ENCODE measurements around the gene FADS6. TPM values are rescaled to one million over a fixed set of nuclear protein-coding genes. Genes with fewer than 3 reads are reported as not detected.

FADS6 gene
- total and polyA plus RNA-seq, 2 of the 13 experiments (the other 11 are each of a cell fraction or from before 2014, with no cell fraction given): 0.11 TPM

- TF ChIP-seq DZIP1 (CRISPR knock-in tag; IDR thresholded peaks at IDR 0.05) (no peak), NRL (CRISPR knock-in tag; IDR thresholded peaks at IDR 0.05; ENCODE audit: borderline replicate concordance) (no peak), ZBED4 (CRISPR knock-in tag; IDR thresholded peaks at IDR 0.05; ENCODE audit: borderline replicate concordance) (no peak), ZNF430 (CRISPR knock-in tag; IDR thresholded peaks at IDR 0.05) (no peak), TP53 (CRISPR knock-in tag; conservative IDR thresholded peaks at IDR 0.05) (no peak), KDM5B (CRISPR knock-in tag; IDR thresholded peaks at IDR 0.05; ENCODE audit: borderline replicate concordance) (peak; percentile 33; the same call in 1 of the 2 replicates), ZNF572 (CRISPR knock-in tag; IDR thresholded peaks at IDR 0.05) (no peak), DPF2 (CRISPR knock-in tag; IDR thresholded peaks at IDR 0.05; ENCODE audit: borderline replicate concordance, low read depth) (no peak), ZNF737 (CRISPR knock-in tag; IDR thresholded peaks at IDR 0.05; ENCODE audit: borderline replicate concordance) (no peak), ZNF879 (CRISPR knock-in tag; IDR thresholded peaks at IDR 0.05) (no peak), RAD21 (CRISPR knock-in tag; IDR thresholded peaks at IDR 0.05) (peak; percentile 82), ZFP36 (IDR thresholded peaks at IDR 0.05; ENCODE audit: borderline replicate concordance, low read depth, low read length, partially characterized antibody) (no peak), HOXA5 (CRISPR knock-in tag; IDR thresholded peaks at IDR 0.05) (no peak), ZNF616 (CRISPR knock-in tag; IDR thresholded peaks at IDR 0.05; ENCODE audit: low read depth) (no peak), PRPF4 (IDR thresholded peaks at IDR 0.05; ENCODE audit: low read depth, low read length, poor library complexity, severe bottlenecking) (no peak), MLXIP (CRISPR knock-in tag; IDR thresholded peaks at IDR 0.05; ENCODE audit: borderline replicate concordance) (no peak), STAG1 (CRISPR knock-in tag; IDR thresholded peaks at IDR 0.05) (peak; percentile 85), CHD4 (IDR thresholded peaks at IDR 0.05; ENCODE audit: borderline replicate concordance, low read length) (no peak)
Measured at GRCh38 chr17:74919440-74920305, 26.2 kb upstream of the FADS6 start (continued).
